HepG2 (cell line): ENCODE measurements around the gene COMMD1. TPM values are rescaled to one million over a fixed set of nuclear protein-coding genes. Genes with fewer than 3 reads are reported as not detected.
A peak's percentile ranks its signal among the peaks of the same experiment; 100 is the strongest.

Experiments
- AGO2 ChIP-seq: fragments of 200-400 bp; formaldehyde crosslinking; optimal IDR thresholded peaks from 2 replicates; pipeline ENCODE3; 2017; ENCODE audit warnings: mild to moderate bottlenecking, low read depth, low read length, moderate library complexity
- CBFB ChIP-seq: sonication (generic); formaldehyde crosslinking; IDR thresholded peaks from 2 replicates; pipeline ENCODE4 v1.4.0; 2020; ENCODE audit warnings: missing genetic modification reagents
- CCAR2 ChIP-seq: fragments of 200-400 bp; formaldehyde crosslinking; optimal IDR thresholded peaks from 2 replicates; pipeline ENCODE3; 2018; ENCODE audit warnings: low read depth, mild to moderate bottlenecking, low read length, moderate library complexity
- CHCHD3 ChIP-seq: sonication (generic); formaldehyde crosslinking; IDR thresholded peaks from 2 replicates; pipeline ENCODE4 v1.8.0; 2022; ENCODE audit warnings: mild to moderate bottlenecking, missing genetic modification reagents, moderate library complexity
- DMAP1 ChIP-seq: IDR thresholded peaks from 2 replicates; pipeline ENCODE4 v1.6.1; 2016
- ETV6 ChIP-seq: sonication (generic); formaldehyde crosslinking; conservative IDR thresholded peaks from 2 replicates; pipeline ENCODE4 v1.4.0; 2020; ENCODE audit warnings: missing genetic modification reagents
- HNRNPL ChIP-seq: fragments of 200-400 bp; formaldehyde crosslinking; IDR thresholded peaks from 2 replicates; pipeline ENCODE4 v1.6.1; 2017; ENCODE audit warnings: mild to moderate bottlenecking, low read depth, low read length
- MTA3 ChIP-seq: sonication (generic); formaldehyde crosslinking; IDR thresholded peaks from 2 replicates; pipeline ENCODE4 v1.4.0; 2020; ENCODE audit warnings: missing genetic modification reagents
- NFE2 ChIP-seq: sonication (generic); formaldehyde crosslinking; IDR thresholded peaks from 2 replicates; pipeline ENCODE4 v1.4.0; 2020; ENCODE audit warnings: missing genetic modification reagents
- NR3C1 ChIP-seq: sonication (generic); formaldehyde crosslinking; IDR thresholded peaks from 2 replicates; pipeline ENCODE4 v1.4.0; 2020; ENCODE audit warnings: missing genetic modification reagents
- PCBP2 ChIP-seq: fragments of 200-400 bp; formaldehyde crosslinking; optimal IDR thresholded peaks from 2 replicates; pipeline ENCODE3; 2018; ENCODE audit warnings: low read length, low read depth; ENCODE audit not compliant: poor library complexity, severe bottlenecking
- TCF12 ChIP-seq, 2 experiments: fragments of 450-650 bp in 1 of 2; sonication (generic) in 1 of 2; formaldehyde crosslinking in 1 of 2; IDR thresholded peaks; 2 replicates each; pipeline versions ENCODE4 v1.6.1 to v1.8.0; 2017 to 2022; ENCODE audit warnings: antibody characterized with exemption in 1 of 2, mild to moderate bottlenecking in 1 of 2, missing genetic modification reagents in 1 of 2, moderate library complexity in 1 of 2
- TEAD2 ChIP-seq: sonication (generic); formaldehyde crosslinking; IDR thresholded peaks from 2 replicates; pipeline ENCODE4 v1.9.0; 2021; ENCODE audit warnings: missing genetic modification reagents
- YEATS2 ChIP-seq: sonication (generic); formaldehyde crosslinking; IDR thresholded peaks from 2 replicates; pipeline ENCODE4 v1.4.0; 2020; ENCODE audit warnings: missing genetic modification reagents, borderline replicate concordance
- ZNF670 ChIP-seq: sonication (generic); formaldehyde crosslinking; IDR thresholded peaks from 2 replicates; pipeline ENCODE4 v1.8.0; 2022; ENCODE audit warnings: mild to moderate bottlenecking, missing genetic modification reagents, borderline replicate concordance
- polyA plus RNA-seq, 8 experiments: library from polyadenylated mRNA; depleted of rRNA in 3 of 8; stranded (reverse) in 7 of 8; unstranded in 1 of 8; fragments of >200 nt; fragmentation: Illumina TruSeq in 4 of 8; extraction: Trizol in 4 of 8; gene quantifications; 2 replicates each; pipeline versions ENCODE4 v1.2.1 to v1.2.3, GENCODE V29; 2011 to 2016; ENCODE audit warnings: low read depth in 4 of 8, missing spikeins in 1 of 8, mixed read lengths in 1 of 8; ENCODE audit not compliant: insufficient read depth in 1 of 8
- total RNA-seq, 5 experiments: library from RNA; depleted of rRNA; stranded (reverse); fragments of >200 nt; fragmentation: Illumina TruSeq; extraction: Trizol; gene quantifications; 2 replicates each; pipeline ENCODE4 v1.2.3, GENCODE V29; 2016; ENCODE audit warnings: low read depth in 1 of 5
- TF ChIP-seq, protein P1 (sequence below): sonication (generic); formaldehyde crosslinking; IDR thresholded peaks from 2 replicates; pipeline ENCODE4 v1.8.1; 2023; ENCODE audit warnings: mild to moderate bottlenecking, missing genetic modification reagents
- TF ChIP-seq, protein P2 (sequence below): sonication (generic); formaldehyde crosslinking; IDR thresholded peaks from 2 replicates; pipeline ENCODE4 v1.8.0; 2022; ENCODE audit warnings: missing genetic modification reagents, mild to moderate bottlenecking, inconsistent platforms, borderline replicate concordance
- TF ChIP-seq, protein P3 (sequence below): IDR thresholded peaks from 2 replicates; pipeline ENCODE4 v1.6.1; 2016; ENCODE audit warnings: mild to moderate bottlenecking
- TF ChIP-seq, protein P4 (sequence below): sonication (generic); formaldehyde crosslinking; IDR thresholded peaks from 2 replicates; pipeline ENCODE4 v1.4.0; 2020; ENCODE audit warnings: missing genetic modification reagents
- TF ChIP-seq, protein P5 (sequence below): IDR thresholded peaks from 2 replicates; pipeline ENCODE4 v1.6.1; 2012; ENCODE audit warnings: inconsistent platforms
- TF ChIP-seq, protein P6 (sequence below): sonication (generic); formaldehyde crosslinking; IDR thresholded peaks from 2 replicates; pipeline ENCODE4 v1.4.0; 2020; ENCODE audit warnings: mild to moderate bottlenecking, missing genetic modification reagents

Gene COMMD1
- total and polyA plus RNA-seq, 2 of the 13 experiments (the other 11 are each of a cell fraction or from before 2014, with no cell fraction given) = 25.7 to 105 TPM

DNA sequence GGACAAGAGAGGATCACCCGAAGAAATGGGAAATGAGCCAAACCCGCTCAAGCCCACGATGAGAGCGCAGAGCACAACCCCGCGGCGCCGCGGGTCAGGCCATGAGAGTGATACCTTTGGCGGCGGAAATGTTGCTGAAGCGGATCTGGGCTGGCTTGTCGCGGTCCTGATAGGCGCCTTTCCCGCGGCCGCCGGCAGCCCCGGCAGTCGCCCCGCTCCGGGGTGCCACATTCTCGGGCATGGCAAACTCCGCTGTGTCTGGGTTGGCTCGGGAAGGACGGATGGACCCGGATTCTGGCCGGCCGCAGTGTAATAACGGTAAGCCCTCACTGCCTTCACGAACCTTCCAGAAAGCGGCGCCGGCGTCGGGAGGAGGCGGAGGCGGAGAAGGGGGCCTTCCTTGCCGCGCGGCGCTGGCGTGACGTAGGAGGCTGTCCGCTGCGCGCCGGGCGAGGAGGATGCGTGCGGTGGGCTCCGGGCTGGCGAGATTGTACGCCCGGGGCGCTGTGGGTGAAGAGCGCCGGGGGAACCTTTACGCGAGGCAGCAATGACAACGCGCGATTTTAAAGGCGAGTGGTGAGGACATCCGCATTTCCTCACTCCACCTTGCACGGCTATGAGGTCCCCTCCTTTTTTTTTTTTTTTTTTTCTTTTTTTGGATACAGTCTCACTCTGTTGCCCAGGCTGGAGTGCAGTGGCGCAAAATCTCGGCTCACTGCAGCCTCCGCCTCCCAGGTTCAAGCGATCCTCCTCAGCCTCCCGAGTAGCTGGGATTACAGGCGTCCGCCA lies 17.0 kb upstream of the COMMD1 start, which contains the start of gene CCT4 (continued):
- TF ChIP-seq, protein P1, sequence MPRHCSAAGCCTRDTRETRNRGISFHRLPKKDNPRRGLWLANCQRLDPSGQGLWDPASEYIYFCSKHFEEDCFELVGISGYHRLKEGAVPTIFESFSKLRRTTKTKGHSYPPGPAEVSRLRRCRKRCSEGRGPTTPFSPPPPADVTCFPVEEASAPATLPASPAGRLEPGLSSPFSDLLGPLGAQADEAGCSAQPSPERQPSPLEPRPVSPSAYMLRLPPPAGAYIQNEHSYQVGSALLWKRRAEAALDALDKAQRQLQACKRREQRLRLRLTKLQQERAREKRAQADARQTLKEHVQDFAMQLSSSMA (CRISPR knock-in tag) = peak; percentile 84; the same call in 1 of the 2 replicates
- no peak for TF ChIP-seq TCF12 (IDR thresholded peaks at IDR 0.05)
- peak; percentile 83; the same call in 1 of the 2 replicates for TF ChIP-seq TCF12 (CRISPR knock-in tag; IDR thresholded peaks at IDR 0.05)
- TF ChIP-seq, protein P2, sequence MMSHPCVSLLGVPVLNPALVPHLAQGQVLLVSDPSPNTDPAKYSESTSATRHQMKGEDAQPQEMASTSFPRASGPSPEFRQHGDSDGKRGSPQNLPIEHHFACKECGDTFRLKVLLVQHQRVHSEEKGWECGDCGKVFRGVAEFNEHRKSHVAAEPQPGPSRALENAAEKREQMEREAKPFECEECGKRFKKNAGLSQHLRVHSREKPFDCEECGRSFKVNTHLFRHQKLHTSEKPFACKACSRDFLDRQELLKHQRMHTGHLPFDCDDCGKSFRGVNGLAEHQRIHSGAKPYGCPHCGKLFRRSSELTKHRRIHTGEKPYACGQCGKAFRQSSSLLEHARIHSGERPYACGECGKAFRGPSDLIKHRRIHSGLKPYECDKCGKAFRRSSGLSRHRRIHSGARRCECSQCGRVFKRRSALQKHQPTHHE = peak; percentile 99
- TF ChIP-seq DMAP1 (CRISPR knock-in tag) = peak; percentile 99
- TF ChIP-seq, protein P3, sequence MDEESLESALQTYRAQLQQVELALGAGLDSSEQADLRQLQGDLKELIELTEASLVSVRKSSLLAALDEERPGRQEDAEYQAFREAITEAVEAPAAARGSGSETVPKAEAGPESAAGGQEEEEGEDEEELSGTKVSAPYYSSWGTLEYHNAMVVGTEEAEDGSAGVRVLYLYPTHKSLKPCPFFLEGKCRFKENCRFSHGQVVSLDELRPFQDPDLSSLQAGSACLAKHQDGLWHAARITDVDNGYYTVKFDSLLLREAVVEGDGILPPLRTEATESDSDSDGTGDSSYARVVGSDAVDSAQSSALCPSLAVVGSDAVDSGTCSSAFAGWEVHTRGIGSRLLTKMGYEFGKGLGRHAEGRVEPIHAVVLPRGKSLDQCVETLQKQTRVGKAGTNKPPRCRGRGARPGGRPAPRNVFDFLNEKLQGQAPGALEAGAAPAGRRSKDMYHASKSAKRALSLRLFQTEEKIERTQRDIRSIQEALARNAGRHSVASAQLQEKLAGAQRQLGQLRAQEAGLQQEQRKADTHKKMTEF (CRISPR knock-in tag) = peak; percentile 98
- peak; percentile 63; the same call in 1 of the 2 replicates for TF ChIP-seq NR3C1 (CRISPR knock-in tag)
- peak; percentile 99 for TF ChIP-seq ZNF670 (CRISPR knock-in tag)
- 0 out of 2 replicates have a peak, but pooled peaks have one; percentile 63 for TF ChIP-seq TEAD2
- TF ChIP-seq YEATS2 = peak; percentile 100
- TF ChIP-seq PCBP2 = no peak
- TF ChIP-seq CHCHD3 (CRISPR knock-in tag) = peak; percentile 12; the same call in 1 of the 2 replicates
- no peak for TF ChIP-seq MTA3 (CRISPR knock-in tag)
- TF ChIP-seq CCAR2 = no peak
- peak; percentile 96 for TF ChIP-seq CBFB (CRISPR knock-in tag)
- TF ChIP-seq, protein P4, sequence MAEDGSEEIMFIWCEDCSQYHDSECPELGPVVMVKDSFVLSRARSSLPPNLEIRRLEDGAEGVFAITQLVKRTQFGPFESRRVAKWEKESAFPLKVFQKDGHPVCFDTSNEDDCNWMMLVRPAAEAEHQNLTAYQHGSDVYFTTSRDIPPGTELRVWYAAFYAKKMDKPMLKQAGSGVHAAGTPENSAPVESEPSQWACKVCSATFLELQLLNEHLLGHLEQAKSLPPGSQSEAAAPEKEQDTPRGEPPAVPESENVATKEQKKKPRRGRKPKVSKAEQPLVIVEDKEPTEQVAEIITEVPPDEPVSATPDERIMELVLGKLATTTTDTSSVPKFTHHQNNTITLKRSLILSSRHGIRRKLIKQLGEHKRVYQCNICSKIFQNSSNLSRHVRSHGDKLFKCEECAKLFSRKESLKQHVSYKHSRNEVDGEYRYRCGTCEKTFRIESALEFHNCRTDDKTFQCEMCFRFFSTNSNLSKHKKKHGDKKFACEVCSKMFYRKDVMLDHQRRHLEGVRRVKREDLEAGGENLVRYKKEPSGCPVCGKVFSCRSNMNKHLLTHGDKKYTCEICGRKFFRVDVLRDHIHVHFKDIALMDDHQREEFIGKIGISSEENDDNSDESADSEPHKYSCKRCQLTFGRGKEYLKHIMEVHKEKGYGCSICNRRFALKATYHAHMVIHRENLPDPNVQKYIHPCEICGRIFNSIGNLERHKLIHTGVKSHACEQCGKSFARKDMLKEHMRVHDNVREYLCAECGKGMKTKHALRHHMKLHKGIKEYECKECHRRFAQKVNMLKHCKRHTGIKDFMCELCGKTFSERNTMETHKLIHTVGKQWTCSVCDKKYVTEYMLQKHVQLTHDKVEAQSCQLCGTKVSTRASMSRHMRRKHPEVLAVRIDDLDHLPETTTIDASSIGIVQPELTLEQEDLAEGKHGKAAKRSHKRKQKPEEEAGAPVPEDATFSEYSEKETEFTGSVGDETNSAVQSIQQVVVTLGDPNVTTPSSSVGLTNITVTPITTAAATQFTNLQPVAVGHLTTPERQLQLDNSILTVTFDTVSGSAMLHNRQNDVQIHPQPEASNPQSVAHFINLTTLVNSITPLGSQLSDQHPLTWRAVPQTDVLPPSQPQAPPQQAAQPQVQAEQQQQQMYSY (CRISPR knock-in tag) = no peak; the same call in 1 of the 2 replicates
- TF ChIP-seq NFE2 = no peak
- TF ChIP-seq AGO2 = peak; percentile 94
- TF ChIP-seq ETV6 (CRISPR knock-in tag) = 0 out of 2 replicates have a peak, but pooled peaks have one; percentile 51
- TF ChIP-seq HNRNPL = peak; percentile 80
- TF ChIP-seq, protein P5, sequence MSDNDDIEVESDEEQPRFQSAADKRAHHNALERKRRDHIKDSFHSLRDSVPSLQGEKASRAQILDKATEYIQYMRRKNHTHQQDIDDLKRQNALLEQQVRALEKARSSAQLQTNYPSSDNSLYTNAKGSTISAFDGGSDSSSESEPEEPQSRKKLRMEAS = peak; percentile 97
- TF ChIP-seq, protein P6, sequence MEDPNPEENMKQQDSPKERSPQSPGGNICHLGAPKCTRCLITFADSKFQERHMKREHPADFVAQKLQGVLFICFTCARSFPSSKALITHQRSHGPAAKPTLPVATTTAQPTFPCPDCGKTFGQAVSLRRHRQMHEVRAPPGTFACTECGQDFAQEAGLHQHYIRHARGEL (CRISPR knock-in tag) = no peak
